A549 treated with dexamethasone at 1 μM for 4 hours (cell line): ENCODE data around the gene CYB5RL. TPM values are rescaled to one million over a fixed set of nuclear protein-coding genes. Genes with fewer than 3 reads are reported as not detected.

ENCODE experiments used
- total RNA-seq: library from RNA; stranded (reverse); fragments of 200-300 nt; extraction: Qiagen RNA extraction; gene quantifications from 5 replicates; pipeline ENCODE4 v1.2.3, GENCODE V29; 2022

CYB5RL gene
- total RNA-seq: 2.0 to 3.7 TPM (median 3.3 TPM) in 5 replicates

GRCh38 chr1:54199765-54200518 lies at the start of gene CYB5RL, which contains the start of gene MRPL37:
Gene CYB5RL (minus strand): TSS chr1:54200030. CDS start chr1:54195616, 4,414 bp downstream.
Gene MRPL37 (plus strand): TSS chr1:54200167. CDS start chr1:54200244, 77 bp downstream.

GRCh38 chr1:54152696-54153095 lies 47.1 kb downstream of the CYB5RL start, which contains the start of gene CDCP2:
Gene CDCP2 (minus strand): TSS chr1:54153000. CDS start chr1:54152922, 78 bp downstream.

Other genes starting within 250 kb of the CYB5RL start
- gene LDLRAD1, start 181.8 kb downstream of the CYB5RL start, total RNA-seq: not detected in 5 replicates
- 104 to 119 TPM (median 111 TPM) in 5 replicates for gene TMEM59, start 146.8 kb downstream of the CYB5RL start, total RNA-seq
- gene TCEANC2, start 146.4 kb downstream of the CYB5RL start, total RNA-seq: 1.7 to 2.7 TPM (median 2.4 TPM) in 5 replicates
- not detected in 5 replicates for gene CDCP2, start 47.0 kb downstream of the CYB5RL start, total RNA-seq
- 82.1 to 98.1 TPM (median 95.9 TPM) in 5 replicates for gene MRPL37, start 137 bp upstream of the CYB5RL start, total RNA-seq
- gene SSBP3, start 206.4 kb upstream of the CYB5RL start, total RNA-seq: 5.1 to 7.2 TPM (median 6.8 TPM) in 5 replicates